Activated CD8-positive, alpha-beta memory T cell treated with anti-CD3 and anti-CD28 coated beads for 1 hour (primary cell): Measurements from ENCODE around the gene FAM89A.
A peak's percentile ranks its signal among the peaks of the same experiment; 100 is the strongest.

Source experiments
- DNase-seq, 2 donors: peaks; one replicate each; pipeline ENCODE4 v3.0.0-alpha.2; 2020; ENCODE audit warnings: low read depth in 1 of 2; ENCODE audit errors: extremely low read depth in 1 of 2

The FAM89A gene

DNA sequence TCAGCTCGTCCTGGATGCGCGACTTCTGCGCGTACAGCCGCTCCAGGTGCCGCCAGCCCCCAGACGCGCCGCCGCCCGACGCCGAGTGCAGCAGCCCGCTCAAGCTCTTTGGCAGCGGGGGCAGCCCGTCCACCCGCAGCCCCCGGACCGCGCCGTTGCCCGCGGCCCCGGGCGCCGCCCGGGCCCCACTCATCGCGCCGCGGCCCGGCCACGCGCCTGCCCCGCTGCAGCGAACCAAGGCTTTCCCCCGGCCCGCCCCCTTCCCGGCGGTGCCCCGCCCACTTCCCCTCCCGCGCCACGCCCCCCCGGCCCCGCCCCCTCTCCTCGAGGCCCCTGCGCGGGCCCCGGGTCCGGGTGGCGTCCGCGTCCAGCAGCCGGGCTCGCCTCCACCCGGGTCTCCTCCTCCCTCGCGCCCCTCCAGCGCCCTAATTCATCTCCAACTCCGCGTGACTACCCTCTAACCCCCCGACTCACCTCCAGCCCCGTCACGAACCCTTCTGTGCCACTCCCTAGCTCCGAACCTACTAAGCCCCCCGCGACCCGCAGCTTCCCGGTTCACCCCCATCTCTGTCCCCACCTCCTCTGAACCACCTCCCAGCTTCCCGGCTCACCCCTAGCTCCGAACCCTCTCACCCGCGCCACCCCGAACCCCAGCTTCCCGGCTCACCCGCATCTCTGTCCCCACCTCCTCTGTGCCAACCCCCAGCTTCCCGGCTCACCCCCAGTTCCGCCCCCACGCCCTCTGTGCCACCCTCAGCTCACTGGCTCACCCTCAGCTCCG is at the start of gene FAM89A:
Gene FAM89A (minus strand): TSS at position 236 of the 781 bp plus-strand sequence. CDS start 43 bp downstream, at position 193.
- peak; percentile 32 to 69 for DNase-seq

DNA sequence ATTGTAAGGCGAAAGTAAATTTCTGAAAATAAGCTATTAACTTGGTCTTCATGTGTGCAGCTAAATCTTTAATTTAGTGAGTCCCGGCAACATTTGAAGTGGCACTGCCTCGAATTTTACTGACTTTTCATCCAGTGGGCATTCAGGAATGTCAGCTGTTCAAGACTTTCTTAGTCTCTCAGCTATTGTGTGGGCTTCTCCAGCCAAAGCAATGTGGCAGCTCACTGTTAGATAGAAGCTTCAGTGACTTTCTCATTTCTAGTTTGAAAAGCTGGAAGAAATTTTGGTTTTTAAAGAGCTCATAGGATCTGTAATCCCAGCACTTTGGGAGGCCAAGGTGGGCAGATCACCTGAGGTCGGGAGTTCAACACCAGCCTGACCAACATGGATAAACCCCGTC is 44.3 kb upstream of the FAM89A start:
- DNase-seq = no peak

DNA sequence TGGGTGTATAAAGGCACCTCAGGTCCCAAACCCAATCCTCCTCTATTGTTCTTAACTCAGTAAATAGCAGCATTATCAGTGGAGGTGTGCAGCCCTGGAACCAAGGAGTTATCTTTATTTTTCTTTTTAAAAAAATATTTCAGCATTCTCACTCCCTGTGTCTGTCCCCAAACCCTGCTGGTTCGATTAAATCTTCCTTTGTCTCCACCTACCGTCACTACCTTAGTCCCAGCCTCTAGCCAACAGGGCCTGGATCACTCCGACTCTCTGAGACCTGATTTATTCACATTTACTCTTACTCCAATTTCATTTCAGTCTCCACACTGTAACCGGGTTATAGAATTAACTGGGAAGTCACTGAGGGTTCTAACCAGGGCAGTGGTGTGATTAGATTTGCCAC is 39.1 kb upstream of the FAM89A start:
- no peak for DNase-seq

DNA sequence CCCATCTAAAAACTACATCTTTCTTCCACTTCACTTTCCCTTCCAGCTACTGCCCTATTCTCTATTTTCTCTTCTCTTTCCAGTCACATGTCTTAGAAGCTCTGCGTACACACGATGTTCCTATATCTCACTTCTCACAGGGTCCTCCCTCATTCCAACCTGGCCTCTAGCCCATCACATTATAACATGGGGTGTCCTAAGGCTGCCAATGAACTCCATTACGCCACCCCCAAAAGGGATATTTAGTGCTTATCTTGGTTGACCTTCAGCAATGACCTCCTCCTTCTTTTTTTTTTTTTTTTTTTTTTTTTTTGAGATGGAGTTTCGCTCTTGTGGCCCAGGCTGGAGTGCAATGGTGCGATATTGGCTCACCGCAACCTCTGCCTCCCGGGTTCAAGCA is 38.2 kb upstream of the FAM89A start:
- no peak for DNase-seq

DNA sequence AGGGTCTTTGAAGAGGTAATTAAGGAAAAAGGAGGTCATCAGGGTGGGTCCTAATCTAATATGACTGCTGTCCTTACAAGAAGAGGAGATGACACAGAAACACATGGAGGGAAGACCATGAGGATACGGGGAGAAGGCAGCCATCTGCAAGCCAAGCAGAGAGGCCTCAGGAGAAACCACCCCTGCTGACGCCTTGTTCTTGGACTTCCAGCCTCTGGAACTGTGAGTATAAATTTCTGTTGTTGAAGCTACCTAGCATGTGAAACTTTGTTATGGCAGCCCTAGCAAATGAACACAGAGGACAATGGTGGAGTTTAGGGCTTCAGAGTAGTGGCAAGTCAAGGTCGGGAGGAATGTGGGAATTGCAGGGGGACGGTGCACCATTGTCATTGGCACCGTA is 36.7 kb upstream of the FAM89A start:
- no peak for DNase-seq

DNA sequence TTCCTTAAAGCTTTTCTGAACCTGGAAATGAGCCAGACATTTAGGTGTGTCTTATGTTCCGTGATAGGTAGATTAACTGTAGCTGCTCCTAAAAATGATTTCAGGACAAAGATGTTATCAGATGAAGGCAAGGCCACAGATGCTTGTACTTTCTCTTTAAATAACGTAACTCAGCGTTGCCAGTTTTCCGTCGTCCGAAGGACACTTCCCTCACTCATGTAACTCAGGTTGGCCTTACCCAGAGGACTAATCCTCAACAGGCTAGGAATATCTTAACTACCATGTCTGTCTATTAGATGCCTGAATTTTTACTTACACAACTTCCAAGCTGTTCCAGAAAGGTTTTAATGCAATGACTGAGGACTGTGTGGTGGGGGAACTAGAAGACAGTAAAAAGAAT is 35.4 kb upstream of the FAM89A start:
- no peak for DNase-seq

DNA sequence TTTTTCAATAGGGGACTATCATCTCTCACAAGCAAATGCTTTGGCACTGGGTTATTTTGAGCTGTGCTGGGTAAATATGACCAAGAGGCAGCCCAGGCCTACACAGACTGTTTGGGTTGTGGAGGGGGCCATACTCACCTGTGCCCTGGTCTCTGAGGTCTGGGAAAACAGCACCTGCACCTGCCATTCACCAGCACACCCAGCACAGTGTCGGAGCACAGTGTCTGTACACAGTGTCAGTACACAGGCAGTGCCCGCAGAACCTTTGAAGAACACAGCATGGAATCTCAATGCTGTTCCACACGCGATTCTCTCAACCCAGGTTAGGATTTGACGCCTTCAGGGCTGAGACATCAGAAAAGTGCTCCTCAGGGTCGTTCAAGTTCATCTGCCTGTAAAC is 35.0 kb upstream of the FAM89A start:
- no peak for DNase-seq

DNA sequence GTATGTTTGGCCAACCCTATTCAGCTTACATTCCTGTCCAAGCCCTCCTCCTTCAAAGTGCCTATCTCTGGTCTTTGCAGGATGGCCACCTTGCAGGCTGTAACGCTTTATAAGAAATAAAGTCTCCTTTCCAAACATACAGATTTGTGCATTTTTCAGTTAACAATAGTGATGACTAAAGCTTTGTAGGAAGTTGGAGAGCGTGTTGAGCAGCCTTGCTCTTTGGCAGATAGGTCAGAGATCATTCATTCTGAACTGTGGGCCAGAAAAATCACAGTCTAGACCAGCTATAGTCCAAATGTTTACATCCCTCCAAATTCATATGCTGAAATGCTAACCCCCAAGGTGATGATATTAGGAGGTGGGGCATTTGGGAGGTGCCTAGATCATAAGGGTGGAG is 34.0 kb upstream of the FAM89A start:
- no peak for DNase-seq

DNA sequence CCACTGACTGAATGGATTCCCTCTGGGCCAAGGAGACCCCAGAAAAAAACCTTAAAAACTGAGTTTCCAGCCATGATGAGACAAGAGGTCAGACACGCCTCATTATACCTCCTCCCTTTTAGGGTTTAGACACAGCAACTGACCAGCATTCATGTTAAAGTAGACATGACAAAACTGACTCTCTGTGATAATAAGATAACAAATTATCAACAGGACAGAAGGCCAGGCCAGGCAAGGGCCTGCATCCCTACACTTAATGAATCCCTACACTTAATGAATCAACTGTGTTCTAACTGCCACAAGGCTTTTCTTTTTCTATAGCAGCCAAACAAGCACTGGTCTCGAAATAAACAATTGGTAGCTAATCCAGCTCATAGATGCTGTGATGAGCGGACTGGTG is 33.3 kb upstream of the FAM89A start:
- no peak for DNase-seq

DNA sequence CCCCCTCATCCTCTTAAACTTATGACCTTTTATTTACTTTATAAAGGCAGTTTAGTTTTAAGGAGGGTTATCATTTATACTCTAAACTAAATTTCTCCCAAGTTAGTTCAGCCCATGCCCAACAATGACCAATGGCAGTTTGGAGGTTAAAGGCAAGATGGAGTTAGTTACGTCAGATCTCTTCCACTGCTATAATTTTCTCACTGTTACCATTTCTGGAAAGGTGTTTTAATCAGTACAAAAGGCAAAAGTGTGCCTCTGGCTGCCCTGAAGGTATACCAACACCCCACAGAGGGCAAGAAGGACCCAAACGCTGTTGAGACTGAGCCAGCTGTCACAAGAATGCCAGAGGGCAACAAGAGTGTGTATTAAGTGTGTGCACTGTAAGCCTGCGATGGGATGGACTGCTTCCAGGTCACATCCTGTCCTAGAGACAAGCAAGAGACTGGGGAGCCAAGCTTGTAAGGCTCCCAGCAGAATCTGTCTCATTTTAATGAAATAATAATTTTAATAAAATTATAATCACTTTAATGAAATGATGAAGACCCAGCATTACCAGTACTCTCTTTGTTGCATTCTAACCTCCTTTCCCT is 32.5 kb upstream of the FAM89A start:
- DNase-seq = no peak

DNA sequence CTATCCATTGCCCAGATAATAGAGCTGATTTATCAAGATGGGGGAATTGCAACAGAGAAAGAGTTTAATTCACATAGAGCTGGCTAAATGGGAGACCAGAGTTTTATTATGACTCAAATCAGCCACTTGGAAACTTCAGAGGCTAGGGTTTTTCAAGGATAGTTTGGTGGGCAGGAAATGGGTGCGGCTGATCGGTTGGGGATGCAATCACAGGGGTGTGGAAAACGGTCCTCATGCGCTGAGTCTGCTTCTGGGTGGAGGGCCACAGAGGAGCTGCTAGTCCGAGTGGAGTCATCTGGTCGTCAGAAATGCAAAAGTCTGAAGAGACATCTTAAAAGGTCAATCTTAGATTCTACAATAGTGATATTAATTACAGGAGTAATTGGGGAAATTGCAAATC is 32.0 kb upstream of the FAM89A start:
- no peak for DNase-seq

DNA sequence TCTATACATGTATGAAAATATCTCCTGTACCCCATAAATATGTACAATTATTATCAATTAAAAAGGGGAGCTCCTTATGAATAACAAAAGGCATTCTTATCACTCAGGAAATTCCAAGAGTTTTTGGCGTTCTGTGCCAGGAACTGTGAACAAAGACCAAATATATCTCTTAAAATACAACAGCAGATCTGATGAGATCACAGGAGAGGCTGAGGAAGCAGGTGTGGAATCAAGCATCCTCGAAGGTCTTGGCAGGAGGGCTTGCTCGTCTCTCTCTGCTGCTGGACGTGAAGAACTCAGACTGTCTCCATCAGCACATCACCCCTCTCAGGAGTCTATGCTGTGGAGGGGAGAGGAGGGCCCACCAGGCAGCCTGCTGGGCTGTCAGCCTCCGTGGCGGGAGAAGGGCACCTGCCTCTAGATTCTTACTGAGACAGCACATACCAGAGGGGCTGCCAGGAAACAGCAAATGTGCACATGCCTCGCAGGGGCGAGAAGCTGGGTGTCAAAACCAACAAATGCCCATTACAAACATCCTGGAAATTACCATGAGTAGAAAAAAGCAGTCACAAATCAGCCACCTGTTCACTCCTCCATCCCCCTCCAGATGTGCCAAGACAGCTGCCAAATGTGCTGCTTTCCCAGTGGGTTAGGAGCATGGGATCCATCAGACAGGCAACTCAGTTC is 30.8 kb upstream of the FAM89A start:
- no peak for DNase-seq

DNA sequence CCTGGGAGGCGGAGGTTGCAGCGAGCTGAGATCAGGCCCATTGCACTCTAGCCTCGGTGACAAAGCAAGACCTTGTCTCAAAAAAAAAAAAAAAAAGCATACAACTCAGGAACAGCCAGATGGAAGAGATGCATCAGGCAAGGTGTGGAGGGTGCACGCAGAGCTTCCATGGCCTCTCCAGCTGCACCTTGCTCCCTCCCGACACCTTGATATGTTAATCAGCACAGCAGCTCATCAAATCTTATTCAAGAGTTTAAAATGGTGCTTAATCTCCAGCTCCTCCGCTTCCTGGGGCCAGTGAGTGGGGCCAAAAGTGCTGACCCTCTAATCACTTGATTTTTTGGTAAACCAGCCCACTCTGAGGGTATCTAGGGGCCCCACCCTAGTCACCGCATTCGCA is 29.3 kb upstream of the FAM89A start:
- no peak for DNase-seq

DNA sequence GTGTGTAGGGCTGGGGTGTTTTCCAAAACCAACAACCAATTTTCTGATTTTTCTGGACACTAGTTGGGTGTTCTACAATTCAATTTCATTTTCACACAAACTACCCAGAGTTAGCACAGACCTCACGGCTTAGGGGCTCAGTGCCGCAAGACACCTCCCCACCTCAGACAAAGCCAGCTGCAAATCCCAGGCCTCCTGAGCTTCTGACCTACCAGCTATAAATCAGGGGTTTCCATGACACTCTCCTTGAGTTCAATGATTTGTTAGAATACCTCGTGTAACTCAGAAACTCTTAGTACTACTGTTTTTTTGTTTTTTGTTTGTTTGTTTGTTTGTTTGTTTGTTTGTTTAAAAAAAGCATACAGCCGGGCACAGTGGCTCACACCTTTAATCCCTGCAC is 28.7 kb upstream of the FAM89A start:
- DNase-seq = no peak

DNA sequence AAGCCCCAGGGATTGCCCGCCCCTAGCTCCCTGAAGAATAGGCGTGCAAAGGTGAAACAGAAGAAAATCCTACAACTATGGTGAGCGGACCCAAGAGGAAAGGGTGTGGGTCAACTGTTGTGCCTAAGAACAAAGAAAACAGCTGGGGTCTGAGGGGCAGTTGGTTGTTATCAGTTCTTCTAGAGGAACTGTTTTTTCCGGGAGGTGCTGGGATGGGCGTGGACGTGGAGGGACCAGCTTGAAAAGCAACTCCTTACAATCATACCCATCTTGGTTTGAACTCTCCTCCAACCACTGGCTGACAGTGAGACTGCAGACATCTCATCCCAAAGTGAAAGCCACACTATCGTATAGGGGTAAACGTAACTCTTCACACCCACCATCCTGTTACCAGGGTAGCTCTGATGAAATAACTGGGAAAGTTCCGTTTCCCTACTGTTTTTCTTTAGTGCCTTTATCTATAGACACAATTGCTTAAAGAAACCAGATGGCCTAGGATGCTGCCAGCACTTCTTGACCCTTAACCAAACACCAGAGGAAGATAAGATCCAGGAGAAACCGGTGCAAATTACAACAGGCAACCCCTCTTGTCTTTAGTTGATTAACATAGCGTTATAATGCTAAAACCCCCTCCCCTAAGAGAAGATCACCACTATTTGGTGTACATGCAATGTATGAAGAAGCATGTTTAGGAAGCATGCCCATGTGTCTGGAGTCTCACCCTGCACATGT is 25.6 kb upstream of the FAM89A start:
- DNase-seq = no peak

DNA sequence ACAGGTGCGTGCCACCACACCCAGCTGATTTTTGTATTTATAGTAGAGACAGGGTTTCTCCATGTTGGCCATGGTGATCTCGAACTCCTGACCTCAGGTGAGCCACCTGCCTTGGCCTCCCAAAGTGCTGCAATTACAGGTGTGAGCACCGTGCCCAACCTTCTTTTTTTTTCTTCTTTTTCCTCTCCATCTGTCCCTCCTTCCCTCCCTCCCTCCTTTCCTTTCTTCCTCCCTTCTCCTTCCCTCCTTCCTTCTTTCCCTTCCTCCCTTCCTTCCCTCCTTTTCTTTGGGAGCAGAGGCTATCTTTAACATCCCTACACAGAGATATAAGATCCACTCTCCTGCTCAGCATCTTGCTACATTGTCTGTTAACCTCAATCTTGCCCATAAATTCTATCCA is 24.4 kb upstream of the FAM89A start:
- DNase-seq = no peak

DNA sequence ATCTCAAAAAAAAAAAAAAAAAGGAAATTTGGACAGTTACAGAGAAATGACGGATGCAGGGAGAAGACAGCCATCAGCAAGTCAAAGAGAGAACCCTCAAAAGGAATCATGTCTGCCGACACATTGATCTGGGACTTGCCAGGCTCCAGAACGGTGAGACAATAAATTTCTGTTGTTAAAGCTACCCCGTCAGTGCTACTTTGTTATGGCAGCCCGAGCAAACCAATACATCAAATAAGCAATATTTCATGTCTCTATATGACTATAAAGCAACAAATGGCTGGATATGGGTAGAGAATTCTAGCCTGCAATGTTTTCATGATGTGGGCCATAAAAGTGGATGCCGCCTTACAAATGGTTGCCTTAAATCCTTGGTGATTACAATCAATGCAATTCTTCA is 23.3 kb upstream of the FAM89A start:
- DNase-seq = no peak

DNA sequence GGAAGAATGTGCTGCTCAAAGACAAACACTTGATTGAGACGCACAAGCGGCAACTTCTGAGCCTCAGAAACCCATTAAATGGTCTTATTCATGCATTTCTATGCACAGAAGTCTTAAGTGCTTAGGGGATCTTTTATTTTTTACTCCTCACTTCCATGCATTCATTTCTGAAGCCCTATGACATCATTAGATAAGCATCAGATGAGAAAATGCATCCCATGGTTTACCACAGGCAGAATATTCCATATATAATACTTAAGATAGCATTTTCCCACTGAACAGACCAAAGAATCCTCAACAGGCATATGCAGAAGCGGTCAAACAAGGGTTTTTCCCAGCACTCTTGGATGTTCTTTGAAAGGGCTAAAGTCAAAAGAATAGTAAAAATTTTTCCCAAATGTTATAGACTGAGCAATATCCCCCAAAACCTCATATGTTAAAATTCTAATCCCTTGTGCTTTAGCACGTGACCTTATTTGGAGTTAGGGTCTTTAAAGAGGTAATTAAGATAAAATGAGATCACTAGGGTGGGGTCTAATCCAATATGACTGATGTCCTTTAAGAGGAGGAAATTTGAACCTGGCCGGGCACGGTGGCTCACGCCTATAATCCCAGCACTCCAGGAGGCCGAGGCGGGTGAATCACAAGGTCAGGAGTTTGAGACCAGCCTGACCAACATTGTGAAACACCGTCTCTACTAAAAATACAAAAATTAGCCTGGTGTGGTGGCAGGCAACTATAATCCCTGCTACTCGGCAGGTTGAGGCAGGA is 22.6 kb upstream of the FAM89A start:
- no peak for DNase-seq

DNA sequence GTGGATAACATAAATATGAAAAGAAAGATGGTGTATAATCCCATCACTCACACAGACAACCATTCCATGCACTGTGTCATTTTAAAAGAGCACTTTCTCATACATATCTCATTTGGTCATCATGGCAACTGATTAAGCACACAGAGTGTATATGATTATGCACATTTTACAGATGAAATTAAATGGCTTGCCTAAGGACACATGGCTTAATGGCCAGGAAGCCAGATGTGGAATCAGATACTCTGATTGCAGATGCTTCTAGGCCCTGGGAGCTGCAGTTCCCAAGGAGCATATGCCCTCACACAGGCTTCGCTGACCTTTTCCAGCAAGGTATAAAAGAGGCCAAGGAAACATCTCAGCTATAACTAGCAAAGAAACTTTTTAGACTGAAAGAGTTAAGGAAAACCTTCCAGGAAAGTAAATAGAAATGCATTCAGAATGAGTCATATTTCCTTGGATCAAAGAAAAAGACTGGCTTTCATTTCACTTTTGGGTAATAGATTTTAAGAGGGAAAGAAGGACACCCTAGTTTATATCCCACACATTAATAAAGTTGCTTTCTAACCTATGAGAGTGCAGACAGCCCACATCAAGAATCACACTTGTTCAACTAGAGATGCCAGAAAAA is 19.6 kb upstream of the FAM89A start:
- no peak for DNase-seq

DNA sequence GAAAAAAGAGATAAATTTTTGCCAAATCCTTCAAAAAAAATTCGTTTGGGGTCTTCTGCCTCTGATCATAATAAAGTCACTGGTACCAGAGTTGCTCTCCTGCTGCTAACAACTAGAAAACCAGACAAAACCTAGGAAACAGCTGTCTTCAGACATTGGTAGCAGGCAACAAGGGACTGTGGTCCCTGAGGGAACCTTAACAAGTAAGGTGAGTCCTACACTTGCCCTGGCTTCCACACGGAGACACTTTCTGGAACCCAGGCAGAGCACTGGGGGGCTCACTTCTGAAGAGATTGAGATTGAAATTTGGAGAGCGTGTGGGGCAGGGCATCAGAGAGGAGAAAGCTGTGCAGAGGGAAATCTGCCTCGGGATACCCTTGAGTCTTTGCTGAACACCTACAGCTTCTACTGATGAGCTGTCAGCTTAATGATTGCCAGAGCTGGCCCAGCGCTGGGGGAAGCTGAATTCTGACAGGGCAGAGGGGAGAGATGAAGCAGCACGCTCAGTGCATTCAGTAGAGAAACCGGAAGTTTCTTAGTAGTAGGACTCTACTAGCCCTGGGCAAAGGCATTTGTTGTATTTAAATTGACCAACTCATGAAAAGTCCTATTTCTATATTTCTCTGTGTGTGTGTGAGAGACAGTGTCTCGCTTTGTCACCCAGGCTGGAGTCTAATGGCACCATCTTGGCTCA is 18.5 kb upstream of the FAM89A start:
- DNase-seq = no peak
